K562 (cell line): ENCODE results near the gene PPIL6.

Source experiments
- CEBPB ChIP-seq: fragments of 450-650 bp; IDR thresholded peaks from 2 replicates; pipeline ENCODE4 v1.6.1; 2016; ENCODE audit warnings: missing genetic modification characterization, missing compliant biosample characterization
- EGR1 ChIP-seq: fragments of 450-650 bp; conservative IDR thresholded peaks from 2 replicates; pipeline ENCODE4 v1.6.1; 2017; ENCODE audit warnings: mild to moderate bottlenecking
- MXI1 ChIP-seq: IDR thresholded peaks from 2 replicates; pipeline ENCODE4 v1.6.1; 2011; ENCODE audit warnings: low read depth, mild to moderate bottlenecking, improper control_type of control experiment, low read length
- SOX6 ChIP-seq: fragments of 450-650 bp; IDR thresholded peaks from 2 replicates; pipeline ENCODE4 v1.6.1; 2014; ENCODE audit warnings: mild to moderate bottlenecking
- TAF1 ChIP-seq: IDR thresholded peaks from 2 replicates; pipeline ENCODE4 v1.6.1; 2011; ENCODE audit warnings: mild to moderate bottlenecking, low read length, moderate library complexity; ENCODE audit not compliant: insufficient read depth, control insufficient read depth, severe bottlenecking; ENCODE audit errors: extremely low read depth
- TF ChIP-seq, protein P1 (sequence below): fragments of 250-450 bp; sonication (Bioruptor Pico); IDR thresholded peaks from 2 replicates; pipeline ENCODE4 v1.8.0; 2022; ENCODE audit warnings: moderate library complexity, mild to moderate bottlenecking, inconsistent platforms

GRCh38 chr6:109369728-109370127 is 70.7 kb downstream of the PPIL6 start:
- TF ChIP-seq MXI1 = no peak
- TF ChIP-seq, protein P1, sequence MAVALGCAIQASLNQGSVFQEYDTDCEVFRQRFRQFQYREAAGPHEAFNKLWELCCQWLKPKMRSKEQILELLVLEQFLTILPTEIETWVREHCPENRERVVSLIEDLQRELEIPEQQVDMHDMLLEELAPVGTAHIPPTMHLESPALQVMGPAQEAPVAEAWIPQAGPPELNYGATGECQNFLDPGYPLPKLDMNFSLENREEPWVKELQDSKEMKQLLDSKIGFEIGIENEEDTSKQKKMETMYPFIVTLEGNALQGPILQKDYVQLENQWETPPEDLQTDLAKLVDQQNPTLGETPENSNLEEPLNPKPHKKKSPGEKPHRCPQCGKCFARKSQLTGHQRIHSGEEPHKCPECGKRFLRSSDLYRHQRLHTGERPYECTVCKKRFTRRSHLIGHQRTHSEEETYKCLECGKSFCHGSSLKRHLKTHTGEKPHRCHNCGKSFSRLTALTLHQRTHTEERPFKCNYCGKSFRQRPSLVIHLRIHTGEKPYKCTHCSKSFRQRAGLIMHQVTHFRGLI = no peak
- TF ChIP-seq SOX6 = no peak
- no peak for TF ChIP-seq CEBPB (tag)
- no peak for TF ChIP-seq TAF1
- no peak for TF ChIP-seq EGR1
